ENCODE data around the gene EPS15.

DNA sequence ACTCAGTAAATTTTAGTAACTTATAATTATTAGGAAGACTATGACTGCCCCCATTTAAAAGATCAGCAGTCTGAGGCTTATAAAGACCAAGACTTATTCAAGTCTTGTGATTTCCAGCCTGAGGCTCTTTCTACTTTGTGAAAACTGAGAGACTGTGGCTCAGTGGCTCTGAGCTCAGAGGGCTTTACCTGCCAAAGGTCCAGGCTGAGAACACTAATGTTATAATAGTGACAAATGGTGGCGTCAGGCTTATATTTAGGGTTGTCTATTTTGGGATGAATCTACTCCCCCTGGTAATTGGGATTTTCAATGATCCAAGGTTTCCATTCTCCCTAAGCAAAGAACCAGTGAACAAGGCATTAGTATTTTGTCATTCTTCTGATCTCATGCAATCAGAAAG is 42.6 kb upstream of the EPS15 start:
- no peak for TF ChIP-seq CTCF (optimal IDR thresholded peaks at IDR 0.05 in 1 of 3, IDR thresholded peaks at IDR 0.05 in 1 of 3, conservative IDR thresholded peaks at IDR 0.05 in 1 of 3; ENCODE audit: extremely low read depth in 1 of 3, insufficient read depth in 2 of 3, low read length in 3 of 3)
- TF ChIP-seq EZH2 (IDR thresholded peaks at IDR 0.05; ENCODE audit: low read length), result no peak

Measured in keratinocyte (primary cell).